Tibial nerve (tissue), 4 donors: ENCODE measurements around the gene PRPF19. TPM values are rescaled to one million over a fixed set of nuclear protein-coding genes. Genes with fewer than 3 reads are reported as not detected.

ENCODE experiments used
- DNase-seq, 2 donors: peaks; one replicate each; pipeline ENCODE4 v3.0.0-alpha.2; 2019; ENCODE audit warnings: low spot score in 2 of 2
- H3K27ac ChIP-seq, 4 donors: fragments of 200-600 bp; sonication (generic) in 3 of 4; one replicate each; pipeline ENCODE4 v1.5.1; 2017 to 2019; ENCODE audit warnings: mild to moderate bottlenecking in 1 of 4
- H3K27me3 ChIP-seq, 2 donors: fragments of 200-600 bp; sonication (generic) in 1 of 2; one replicate each; pipeline versions ENCODE4 v1.5.1 to v1.6.0; 2017 to 2019
- H3K36me3 ChIP-seq, 3 donors: fragments of 200-600 bp; sonication (generic); one replicate each; pipeline ENCODE4 v1.5.1; 2018 to 2019
- H3K4me1 ChIP-seq, 4 donors: fragments of 200-600 bp; sonication (generic) in 3 of 4; one replicate each; pipeline ENCODE4 v1.5.1; 2017 to 2019
- H3K4me3 ChIP-seq, 4 donors: fragments of 200-600 bp; sonication (generic) in 3 of 4; one replicate each; pipeline ENCODE4 v1.5.1; 2017 to 2019; ENCODE audit warnings: mild to moderate bottlenecking in 1 of 4, moderate library complexity in 1 of 4
- H3K9me3 ChIP-seq, 4 donors: fragments of 200-600 bp; sonication (generic) in 3 of 4; one replicate each; pipeline ENCODE4 v1.5.1; 2017 to 2019
- EP300 ChIP-seq, 2 donors: sonication (generic); formaldehyde crosslinking; IDR thresholded peaks; one replicate each; pipeline ENCODE4 v1.6.1; 2017; ENCODE audit warnings: antibody characterized with exemption in 2 of 2, mild to moderate bottlenecking in 1 of 2
- POLR2A ChIP-seq, 2 donors: fragments of 450-650 bp; IDR thresholded peaks; one replicate each; pipeline ENCODE4 v1.6.1; 2017; ENCODE audit warnings: antibody characterized with exemption in 2 of 2, mild to moderate bottlenecking in 2 of 2, moderate library complexity in 2 of 2
- WGBS, 2 donors: methylation state at CpG; one replicate each; pipeline ENCODE4 v1.1.5; 2018; 5-methylcytosine and 5-hydroxymethylcytosine counted together
- total RNA-seq, 4 donors: library from RNA; depleted of rRNA; stranded (reverse); fragments of >200 nt; gene quantifications; one replicate each; pipeline ENCODE4 v1.1.0, GENCODE V29; 2016
- TF ChIP-seq, protein P1 (sequence below), 5 experiments: fragments of 200-600 bp in 3 of 5; fragments of 450-650 bp in 2 of 5; sonication (generic) in 3 of 5; IDR thresholded peaks; one replicate each; pipeline ENCODE4 v1.5.1; 2016 to 2019; ENCODE audit warnings: antibody characterized with exemption in 5 of 5, mild to moderate bottlenecking in 3 of 5, moderate library complexity in 2 of 5

PRPF19 gene
- total RNA-seq, 4 donors from 2014 or later = 49.6 to 92.0 (median 55.5) TPM

DNA sequence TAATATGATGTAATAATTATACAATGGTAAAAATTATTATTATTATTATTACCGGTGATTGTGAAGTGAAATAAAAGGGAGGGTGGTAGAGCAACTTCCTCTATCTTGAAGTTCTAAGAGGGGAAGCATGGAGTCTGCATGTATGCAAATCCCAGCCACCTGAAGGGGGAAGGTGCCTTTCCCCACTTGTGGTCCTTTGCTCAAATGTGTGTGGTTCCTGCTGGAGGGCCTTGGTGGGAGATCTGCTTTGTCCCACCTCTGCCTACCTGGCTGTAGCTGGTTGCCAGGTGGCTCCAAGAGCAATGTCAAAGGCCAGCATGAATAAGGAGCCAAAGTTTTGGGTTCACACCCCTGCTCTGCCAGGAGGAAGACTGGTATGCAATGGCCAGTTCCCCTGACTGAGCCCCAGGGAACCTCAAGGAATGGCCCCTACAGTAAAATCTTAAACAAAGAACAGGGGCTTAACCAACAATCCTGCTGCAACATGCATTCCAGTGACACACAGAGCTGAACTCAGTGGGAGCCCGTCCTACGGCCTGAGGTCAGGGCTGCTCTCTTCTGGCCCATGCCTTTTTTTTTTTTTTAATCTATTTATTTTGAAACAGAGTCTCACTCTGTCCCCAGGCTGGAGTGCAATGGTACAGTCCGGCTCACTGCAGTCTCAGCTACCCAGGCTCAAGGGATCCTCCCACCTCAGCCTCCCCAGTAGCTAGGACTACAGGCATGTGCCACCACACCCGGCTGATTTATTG lies 26.4 kb upstream of the PRPF19 start:
- 52 to 55% methylated on average over 5 of the region's 5 CpGs for WGBS, 2 donors
- TF ChIP-seq POLR2A (IDR thresholded peaks at IDR 0.05) = no peak
- no peak for TF ChIP-seq EP300 (IDR thresholded peaks at IDR 0.05)
- TF ChIP-seq, protein P1, sequence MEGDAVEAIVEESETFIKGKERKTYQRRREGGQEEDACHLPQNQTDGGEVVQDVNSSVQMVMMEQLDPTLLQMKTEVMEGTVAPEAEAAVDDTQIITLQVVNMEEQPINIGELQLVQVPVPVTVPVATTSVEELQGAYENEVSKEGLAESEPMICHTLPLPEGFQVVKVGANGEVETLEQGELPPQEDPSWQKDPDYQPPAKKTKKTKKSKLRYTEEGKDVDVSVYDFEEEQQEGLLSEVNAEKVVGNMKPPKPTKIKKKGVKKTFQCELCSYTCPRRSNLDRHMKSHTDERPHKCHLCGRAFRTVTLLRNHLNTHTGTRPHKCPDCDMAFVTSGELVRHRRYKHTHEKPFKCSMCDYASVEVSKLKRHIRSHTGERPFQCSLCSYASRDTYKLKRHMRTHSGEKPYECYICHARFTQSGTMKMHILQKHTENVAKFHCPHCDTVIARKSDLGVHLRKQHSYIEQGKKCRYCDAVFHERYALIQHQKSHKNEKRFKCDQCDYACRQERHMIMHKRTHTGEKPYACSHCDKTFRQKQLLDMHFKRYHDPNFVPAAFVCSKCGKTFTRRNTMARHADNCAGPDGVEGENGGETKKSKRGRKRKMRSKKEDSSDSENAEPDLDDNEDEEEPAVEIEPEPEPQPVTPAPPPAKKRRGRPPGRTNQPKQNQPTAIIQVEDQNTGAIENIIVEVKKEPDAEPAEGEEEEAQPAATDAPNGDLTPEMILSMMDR (IDR thresholded peaks at IDR 0.05) = no peak
- no peak for DNase-seq
- Histone ChIP-seq H3K9me3 (no peaks in the 10 kb centered on the region), H3K36me3 (peaks cover 0 to 58% (median 0%) of the 10 kb centered on the region in 3 donors), H3K27me3 (no peaks in the 10 kb centered on the region), H3K27ac (no peak overlapping the region), H3K4me3 (no peak overlapping the region), H3K4me1 (peaks cover 0 to 15% (median 0%) of the 10 kb centered on the region in 4 donors)

DNA sequence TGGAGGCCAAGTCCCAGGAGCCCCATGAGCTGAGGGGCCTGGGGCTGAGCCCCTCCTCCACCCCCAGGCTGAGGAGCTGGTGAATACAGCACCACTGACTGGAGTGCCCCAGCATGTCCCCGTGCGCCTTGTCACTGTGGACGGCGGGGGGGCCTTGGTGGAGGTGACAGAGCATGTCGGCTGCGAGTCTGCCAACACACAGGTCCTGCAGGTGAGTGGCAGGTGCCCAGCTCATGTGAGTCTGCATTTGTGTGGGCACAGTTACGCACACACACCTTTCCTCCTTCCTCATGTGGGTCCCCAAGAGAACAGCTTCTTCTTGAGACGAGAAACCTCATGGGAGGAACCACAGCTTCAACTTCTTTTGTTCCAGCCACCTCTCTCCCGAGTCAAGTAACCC lies 25.5 kb upstream of the PRPF19 start:
- H3K9me3 ChIP-seq = no peaks in the 10 kb centered on the region
- no peak for DNase-seq
- peak overlapping the region in 1 of 4 donors; percentile 53 for H3K27ac ChIP-seq
- no peak overlapping the region for H3K4me3 ChIP-seq
- WGBS, 2 donors = 80 to 84% methylated on average over 8 to 9 of the region's 9 CpGs
- peaks cover 0 to 50% (median 0%) of the 10 kb centered on the region in 3 donors for H3K36me3 ChIP-seq
- H3K27me3 ChIP-seq = no peaks in the 10 kb centered on the region
- TF ChIP-seq EP300 (IDR thresholded peaks at IDR 0.05) (no peak), POLR2A (IDR thresholded peaks at IDR 0.05) (no peak)
- TF ChIP-seq, protein P1 (IDR thresholded peaks at IDR 0.05) = no peak
- H3K4me1 ChIP-seq = peaks cover 0 to 8% (median 0%) of the 10 kb centered on the region in 4 donors

DNA sequence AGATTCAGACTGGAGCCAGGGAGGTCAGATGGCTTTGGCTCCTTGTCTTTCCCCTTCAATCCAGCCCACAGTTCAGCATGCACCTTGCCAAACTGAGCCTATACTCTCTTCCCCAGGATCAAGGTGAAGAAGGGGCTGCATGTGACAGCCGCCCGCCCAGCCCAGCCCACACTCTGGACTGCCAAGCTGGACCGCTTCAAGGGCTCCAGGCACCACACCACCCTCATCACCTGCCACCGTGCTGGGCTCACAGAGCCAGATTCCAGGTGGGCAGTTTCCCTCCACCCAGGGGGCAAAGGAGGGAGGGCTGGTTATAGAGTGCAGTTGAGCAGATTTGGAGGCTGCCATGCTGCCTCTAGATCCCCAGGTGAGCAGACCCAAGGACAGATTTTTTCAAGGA lies 24.0 kb upstream of the PRPF19 start:
- Histone ChIP-seq H3K27me3 (peaks cover 0 to under 1% of the 10 kb centered on the region in 2 donors), H3K4me3 (no peak overlapping the region), H3K9me3 (no peaks in the 10 kb centered on the region), H3K36me3 (peaks cover 0 to 38% (median 0%) of the 10 kb centered on the region in 3 donors), H3K4me1 (peaks cover 0 to 12% (median 1%) of the 10 kb centered on the region in 4 donors), H3K27ac (no peak overlapping the region)
- TF ChIP-seq EP300 (IDR thresholded peaks at IDR 0.05) = no peak
- no peak for TF ChIP-seq POLR2A (IDR thresholded peaks at IDR 0.05)
- TF ChIP-seq, protein P1 (IDR thresholded peaks at IDR 0.05) = no peak
- WGBS, 2 donors = 95 to 100% methylated on average over 2 to 4 of the region's 4 CpGs
- DNase-seq = no peak

DNA sequence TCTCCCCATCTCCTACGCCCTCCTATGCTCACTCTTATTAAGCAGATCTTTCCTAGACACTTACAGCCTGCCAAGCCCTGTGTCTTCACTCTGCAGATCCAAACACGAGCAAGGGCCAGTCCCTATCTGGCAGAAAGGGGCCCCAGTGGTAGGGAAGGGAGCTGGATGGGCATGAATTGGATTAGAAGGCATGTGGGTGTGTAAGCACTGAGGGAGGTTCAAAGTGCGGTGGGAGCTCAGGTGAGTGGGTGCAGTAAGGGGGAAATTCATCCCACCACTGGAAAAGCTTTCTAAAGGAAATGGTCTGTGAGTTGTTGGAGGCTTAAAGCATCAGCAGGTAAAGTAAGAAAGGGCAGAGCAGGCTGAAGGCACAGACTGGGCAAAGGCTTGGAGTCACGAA lies 23.4 kb upstream of the PRPF19 start:
- H3K4me3 ChIP-seq = no peak overlapping the region
- DNase-seq = no peak
- TF ChIP-seq POLR2A (IDR thresholded peaks at IDR 0.05) (no peak), EP300 (IDR thresholded peaks at IDR 0.05) (no peak)
- TF ChIP-seq, protein P1 (IDR thresholded peaks at IDR 0.05) = no peak
- H3K4me1 ChIP-seq = peaks cover 0 to 18% (median 8%) of the 10 kb centered on the region in 4 donors
- WGBS, 2 donors = 80 to 83% methylated on average over 4 of the region's 4 CpGs
- H3K27ac ChIP-seq = no peak overlapping the region
- no peaks in the 10 kb centered on the region for H3K9me3 ChIP-seq
- H3K36me3 ChIP-seq = peaks cover 0 to 38% (median 0%) of the 10 kb centered on the region in 3 donors
- H3K27me3 ChIP-seq = peaks cover 0 to 7% of the 10 kb centered on the region in 2 donors

DNA sequence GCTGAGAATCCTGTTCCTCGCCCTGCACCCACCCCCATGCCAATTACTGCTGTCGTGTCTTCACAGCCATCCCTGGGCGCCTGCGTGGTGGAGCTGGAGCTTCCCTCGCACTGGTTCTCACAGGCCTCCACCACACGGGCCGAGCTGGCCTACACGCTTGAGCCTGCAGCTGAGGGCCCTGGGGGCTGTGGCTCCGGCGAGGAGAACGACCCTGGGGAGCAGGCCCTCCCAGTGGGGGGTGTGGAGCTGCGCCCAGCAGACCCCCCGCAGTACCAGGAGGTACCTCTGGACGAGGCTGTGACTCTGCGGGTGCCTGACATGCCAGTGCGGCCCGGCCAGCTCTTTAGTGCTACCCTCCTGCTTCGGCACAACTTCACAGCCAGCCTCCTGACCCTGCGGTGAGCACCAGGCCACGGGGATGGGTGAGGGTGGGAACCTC lies 22.2 kb upstream of the PRPF19 start:
- peaks cover 0 to 11% of the 10 kb centered on the region in 2 donors for H3K27me3 ChIP-seq
- no peak for DNase-seq
- TF ChIP-seq POLR2A (IDR thresholded peaks at IDR 0.05) (no peak), EP300 (IDR thresholded peaks at IDR 0.05) (no peak)
- TF ChIP-seq, protein P1 (IDR thresholded peaks at IDR 0.05) = no peak
- no peak overlapping the region for H3K4me3 ChIP-seq
- 79 to 92% methylated on average over 14 to 16 of the region's 20 CpGs for WGBS, 2 donors
- no peaks in the 10 kb centered on the region for H3K9me3 ChIP-seq
- H3K4me1 ChIP-seq = peaks cover 0 to 30% (median 17%) of the 10 kb centered on the region in 4 donors
- H3K36me3 ChIP-seq = peaks cover 0 to 40% (median 0%) of the 10 kb centered on the region in 3 donors
- H3K27ac ChIP-seq = no peak overlapping the region
